ENCODE measurements around the gene ZCCHC14.

Gene ZCCHC14

DNA sequence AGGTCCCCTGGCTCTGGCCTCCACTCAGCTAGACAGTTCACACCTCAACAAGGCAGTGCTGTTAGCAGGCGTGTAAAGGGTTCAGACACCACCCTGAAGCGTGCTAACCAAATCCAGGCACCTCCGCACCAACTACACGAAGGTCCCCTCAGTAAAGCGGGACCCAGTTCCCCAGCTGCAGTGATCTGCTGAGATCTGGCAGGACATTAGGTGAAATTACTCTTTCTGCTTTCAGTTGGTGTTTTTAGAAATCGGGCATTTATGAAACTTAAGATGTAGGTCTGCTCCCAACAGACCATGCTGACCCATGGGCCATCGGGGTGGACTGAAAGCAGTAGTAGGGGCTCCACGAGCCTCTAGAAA is 136.4 kb downstream of the ZCCHC14 start:
- no peak for DNase-seq

All from activated CD4-positive, alpha-beta T cell treated with anti-CD3 and anti-CD28 coated beads, Interleukin-2, amount 50 U/mL, for 4 hours (primary cell).